ENCODE data around the gene SLC9C1.

Gene SLC9C1

GRCh38 chr3:112137781-112138180 lies 156.2 kb downstream of the SLC9C1 start:
- H3K27me3 ChIP-seq (ENCODE audit: control insufficient read depth, low read length), result no peaks in the 10 kb centered on the region
- H3F3A ChIP-seq (ENCODE audit: control insufficient read depth, insufficient read depth), result peaks cover 33% of the 10 kb centered on the region
- peak overlapping the region; percentile 63 for H3K4me3 ChIP-seq (ENCODE audit: low read length)
- H3K4me2 ChIP-seq (ENCODE audit: low read length), result peak overlapping the region; percentile 97
- H3K36me3 ChIP-seq (ENCODE audit: control insufficient read depth, low read length), result peaks cover 3% of the 10 kb centered on the region
- H3K27ac ChIP-seq (ENCODE audit: low read depth, low read length), result peak overlapping the region; percentile 99
- no peaks in the 10 kb centered on the region for H3K9me3 ChIP-seq (ENCODE audit: control insufficient read depth, insufficient read depth, low read length)
- H3K79me2 ChIP-seq (ENCODE audit: control insufficient read depth, low read length), result peaks cover 29% of the 10 kb centered on the region
- TF ChIP-seq EZH2phosphoT487 (IDR thresholded peaks at IDR 0.05; ENCODE audit: borderline replicate concordance, low read length), result no peak
- TF ChIP-seq, protein P1, sequence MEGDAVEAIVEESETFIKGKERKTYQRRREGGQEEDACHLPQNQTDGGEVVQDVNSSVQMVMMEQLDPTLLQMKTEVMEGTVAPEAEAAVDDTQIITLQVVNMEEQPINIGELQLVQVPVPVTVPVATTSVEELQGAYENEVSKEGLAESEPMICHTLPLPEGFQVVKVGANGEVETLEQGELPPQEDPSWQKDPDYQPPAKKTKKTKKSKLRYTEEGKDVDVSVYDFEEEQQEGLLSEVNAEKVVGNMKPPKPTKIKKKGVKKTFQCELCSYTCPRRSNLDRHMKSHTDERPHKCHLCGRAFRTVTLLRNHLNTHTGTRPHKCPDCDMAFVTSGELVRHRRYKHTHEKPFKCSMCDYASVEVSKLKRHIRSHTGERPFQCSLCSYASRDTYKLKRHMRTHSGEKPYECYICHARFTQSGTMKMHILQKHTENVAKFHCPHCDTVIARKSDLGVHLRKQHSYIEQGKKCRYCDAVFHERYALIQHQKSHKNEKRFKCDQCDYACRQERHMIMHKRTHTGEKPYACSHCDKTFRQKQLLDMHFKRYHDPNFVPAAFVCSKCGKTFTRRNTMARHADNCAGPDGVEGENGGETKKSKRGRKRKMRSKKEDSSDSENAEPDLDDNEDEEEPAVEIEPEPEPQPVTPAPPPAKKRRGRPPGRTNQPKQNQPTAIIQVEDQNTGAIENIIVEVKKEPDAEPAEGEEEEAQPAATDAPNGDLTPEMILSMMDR (IDR thresholded peaks at IDR 0.05; ENCODE audit: low read depth, low read length, poor library complexity, severe bottlenecking), result no peak
- H3K9me2 ChIP-seq (replicated peaks; ENCODE audit: control insufficient read depth, low read length), result no peaks in the 10 kb centered on the region
- H4K20me1 ChIP-seq (ENCODE audit: control insufficient read depth, insufficient read depth, low read depth, low read length), result no peaks in the 10 kb centered on the region
- H3K4me1 ChIP-seq (ENCODE audit: control insufficient read depth, low read length), result peaks cover 69% of the 10 kb centered on the region

DNA sequence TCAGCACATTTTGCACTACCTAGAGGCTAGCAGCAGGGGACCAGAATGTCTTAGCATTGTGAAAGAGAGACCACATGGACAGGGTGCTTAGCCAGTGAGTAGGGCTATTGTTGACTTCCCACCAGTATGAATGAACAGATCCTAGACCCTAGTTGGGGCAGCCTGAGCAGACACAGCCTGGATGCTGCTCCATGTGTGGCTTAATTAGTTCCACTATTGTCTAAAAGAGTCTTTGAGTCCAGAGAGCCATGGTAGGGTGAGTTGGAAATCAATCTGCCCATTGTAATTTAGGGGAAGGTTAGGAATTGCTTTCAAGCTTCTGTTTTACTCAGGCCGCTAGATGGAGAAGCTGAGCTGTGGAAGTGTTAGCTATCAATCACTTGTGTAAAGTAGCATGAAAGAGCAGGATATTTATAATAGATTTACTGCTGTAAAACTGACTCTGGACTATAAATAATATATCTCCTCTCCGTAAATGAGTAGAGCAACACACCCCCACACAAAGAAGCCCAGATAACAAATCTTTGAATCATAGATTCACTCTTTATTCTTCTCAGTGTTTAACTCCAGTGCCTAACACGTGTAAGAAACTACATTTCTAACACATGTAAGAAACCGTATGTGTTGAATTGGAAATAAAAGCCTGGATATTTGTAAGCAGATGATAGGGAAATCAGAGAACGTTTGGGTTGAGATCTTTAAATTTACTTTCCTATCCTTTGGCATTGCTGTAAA lies 156.9 kb downstream of the SLC9C1 start:
- H3K4me2 ChIP-seq (ENCODE audit: low read length), result peak overlapping the region; percentile 97
- H3K9me2 ChIP-seq (replicated peaks; ENCODE audit: control insufficient read depth, low read length), result no peaks in the 10 kb centered on the region
- H3K27me3 ChIP-seq (ENCODE audit: control insufficient read depth, low read length), result no peaks in the 10 kb centered on the region
- H3K9me3 ChIP-seq (ENCODE audit: control insufficient read depth, insufficient read depth, low read length), result no peaks in the 10 kb centered on the region
- peak overlapping the region; percentile 99 for H3K27ac ChIP-seq (ENCODE audit: low read depth, low read length)
- peaks cover 69% of the 10 kb centered on the region for H3K4me1 ChIP-seq (ENCODE audit: control insufficient read depth, low read length)
- TF ChIP-seq EZH2phosphoT487 (IDR thresholded peaks at IDR 0.05; ENCODE audit: borderline replicate concordance, low read length), result no peak
- TF ChIP-seq, protein P1 (IDR thresholded peaks at IDR 0.05; ENCODE audit: low read depth, low read length, poor library complexity, severe bottlenecking), result peak; percentile 84
- peaks cover 40% of the 10 kb centered on the region for H3F3A ChIP-seq (ENCODE audit: control insufficient read depth, insufficient read depth)
- peaks cover 35% of the 10 kb centered on the region for H3K79me2 ChIP-seq (ENCODE audit: control insufficient read depth, low read length)
- peak overlapping the region; percentile 93 for H3K4me3 ChIP-seq (ENCODE audit: low read length)
- peaks cover 10% of the 10 kb centered on the region for H3K36me3 ChIP-seq (ENCODE audit: control insufficient read depth, low read length)
- no peaks in the 10 kb centered on the region for H4K20me1 ChIP-seq (ENCODE audit: control insufficient read depth, insufficient read depth, low read depth, low read length)

- Histone ChIP-seq H3K27ac (ENCODE audit: low read depth, low read length) (peak overlapping the region; percentile 99), H3K79me2 (ENCODE audit: control insufficient read depth, low read length) (peaks cover 46% of the 10 kb centered on the region), H4K20me1 (ENCODE audit: control insufficient read depth, insufficient read depth, low read depth, low read length) (no peaks in the 10 kb centered on the region), H3K9me2 (replicated peaks; ENCODE audit: control insufficient read depth, low read length) (no peaks in the 10 kb centered on the region), H3K9me3 (ENCODE audit: control insufficient read depth, insufficient read depth, low read length) (no peaks in the 10 kb centered on the region), H3F3A (ENCODE audit: control insufficient read depth, insufficient read depth) (peaks cover 50% of the 10 kb centered on the region), H3K36me3 (ENCODE audit: control insufficient read depth, low read length) (peaks cover 21% of the 10 kb centered on the region), H3K4me1 (ENCODE audit: control insufficient read depth, low read length) (peaks cover 69% of the 10 kb centered on the region), H3K27me3 (ENCODE audit: control insufficient read depth, low read length) (no peaks in the 10 kb centered on the region), H3K4me3 (ENCODE audit: low read length) (peak overlapping the region; percentile 93), H3K4me2 (ENCODE audit: low read length) (peak overlapping the region; percentile 97)
- no peak for TF ChIP-seq EZH2phosphoT487 (IDR thresholded peaks at IDR 0.05; ENCODE audit: borderline replicate concordance, low read length)
- TF ChIP-seq, protein P1 (IDR thresholded peaks at IDR 0.05; ENCODE audit: low read depth, low read length, poor library complexity, severe bottlenecking), result no peak
Measured at GRCh38 chr3:112136046-112136445, 158.0 kb downstream of the SLC9C1 start.

All from DOHH2 (cell line).